Measurements from ENCODE around the gene DLEU7.

GRCh38 chr13:50855681-50856080 is 12.2 kb upstream of the DLEU7 start:
- no peak for TF ChIP-seq CTCF (IDR thresholded peaks at IDR 0.05)
- TF ChIP-seq POLR2A (IDR thresholded peaks at IDR 0.05) = no peak
